Naive thymus-derived CD8-positive, alpha-beta T cell (primary cell): ENCODE data around the gene RPL21. TPM values are rescaled to one million over a fixed set of nuclear protein-coding genes. Genes with fewer than 3 reads are reported as not detected.
"Not testable (repeated sequence)": the region's sequence is repeated elsewhere in the genome, so short reads cannot be mapped to it uniquely, and the experiment has no call there.

Experiments
- ATAC-seq, 2 donors: fragments of 150-1000 bp; cut with Tn5 transposase in 1 of 2; sonication (Bioruptor Pico), chemical (Tn5 transposase) in 1 of 2; 1 replicate in 1 of 2; 2 replicates in 1 of 2; pipeline ENCODE4 v1.10.0; 2021; ENCODE audit warnings: mild to moderate bottlenecking in 2 of 2, moderate library complexity in 2 of 2
- POLR2A ChIA-PET: fragments of 350-600 bp; sonication (Branson Sonifier 250); formaldehyde crosslinking; loops from one replicate; lab custom pipeline; 2021; ENCODE audit warnings: antibody characterized with exemption; lab: Charles Lee
- DNase-seq, 10 donors: peaks; one replicate each; pipeline versions ENCODE4 v3.0.0 to v3.0.0-alpha.2; 2020 to 2022
- H3K27ac Mint-ChIP-seq, 10 donors: one replicate each; pipeline ENCODE4 v1.8.0; 2020 to 2022; ENCODE audit warnings: mild to moderate bottlenecking in 10 of 10, mixed read lengths in 10 of 10, moderate library complexity in 4 of 10, inconsistent platforms in 1 of 10
- H3K27me3 Mint-ChIP-seq, 5 donors: one replicate each; pipeline ENCODE4 v1.8.0; 2021 to 2022; ENCODE audit warnings: mixed read lengths in 5 of 5
- H3K36me3 Mint-ChIP-seq, 3 donors: one replicate each; pipeline ENCODE4 v1.8.0; 2020 to 2022; ENCODE audit warnings: mixed read lengths in 3 of 3, mild to moderate bottlenecking in 2 of 3, inconsistent platforms in 1 of 3
- H3K4me1 Mint-ChIP-seq, 4 donors: one replicate each; pipeline ENCODE4 v1.8.0; 2021 to 2022; ENCODE audit warnings: mixed read lengths in 4 of 4
- H3K4me3 Mint-ChIP-seq, 10 donors: one replicate each; pipeline ENCODE4 v1.8.0; 2020 to 2022; ENCODE audit warnings: mild to moderate bottlenecking in 10 of 10, mixed read lengths in 10 of 10, moderate library complexity in 6 of 10, inconsistent platforms in 1 of 10
- H3K9me3 Mint-ChIP-seq, 9 donors: one replicate each; pipeline ENCODE4 v1.8.0; 2020 to 2022; ENCODE audit warnings: mixed read lengths in 9 of 9, mild to moderate bottlenecking in 3 of 9, inconsistent platforms in 1 of 9, moderate library complexity in 1 of 9
- polyA plus RNA-seq, 3 donors: library from polyadenylated mRNA; unstranded; fragments of 300-500 nt; fragmentation: Illumina TruSeq; gene quantifications; one replicate each; pipeline ENCODE4 v1.2.3, GENCODE V29; 2021
- total RNA-seq, 8 experiments: library from RNA in 2 of 8; stranded (reverse) in 2 of 8; gene quantifications; one replicate each; pipeline ENCODE4 v1.2.3 and lab custom pipeline; 2021 to 2026

The RPL21 gene
- total RNA-seq (1,000 to 10,000 TPM; 2,102 to 2,162 TPM), polyA plus RNA-seq (1,000 to 10,000 TPM; 7,933 to 9,149 (median 9,080) TPM), total RNA-seq (lab: John Stamatoyannopoulos, UW) (1,069 to 1,846 (median 1,342) reads per million in 6 experiments)

DNA sequence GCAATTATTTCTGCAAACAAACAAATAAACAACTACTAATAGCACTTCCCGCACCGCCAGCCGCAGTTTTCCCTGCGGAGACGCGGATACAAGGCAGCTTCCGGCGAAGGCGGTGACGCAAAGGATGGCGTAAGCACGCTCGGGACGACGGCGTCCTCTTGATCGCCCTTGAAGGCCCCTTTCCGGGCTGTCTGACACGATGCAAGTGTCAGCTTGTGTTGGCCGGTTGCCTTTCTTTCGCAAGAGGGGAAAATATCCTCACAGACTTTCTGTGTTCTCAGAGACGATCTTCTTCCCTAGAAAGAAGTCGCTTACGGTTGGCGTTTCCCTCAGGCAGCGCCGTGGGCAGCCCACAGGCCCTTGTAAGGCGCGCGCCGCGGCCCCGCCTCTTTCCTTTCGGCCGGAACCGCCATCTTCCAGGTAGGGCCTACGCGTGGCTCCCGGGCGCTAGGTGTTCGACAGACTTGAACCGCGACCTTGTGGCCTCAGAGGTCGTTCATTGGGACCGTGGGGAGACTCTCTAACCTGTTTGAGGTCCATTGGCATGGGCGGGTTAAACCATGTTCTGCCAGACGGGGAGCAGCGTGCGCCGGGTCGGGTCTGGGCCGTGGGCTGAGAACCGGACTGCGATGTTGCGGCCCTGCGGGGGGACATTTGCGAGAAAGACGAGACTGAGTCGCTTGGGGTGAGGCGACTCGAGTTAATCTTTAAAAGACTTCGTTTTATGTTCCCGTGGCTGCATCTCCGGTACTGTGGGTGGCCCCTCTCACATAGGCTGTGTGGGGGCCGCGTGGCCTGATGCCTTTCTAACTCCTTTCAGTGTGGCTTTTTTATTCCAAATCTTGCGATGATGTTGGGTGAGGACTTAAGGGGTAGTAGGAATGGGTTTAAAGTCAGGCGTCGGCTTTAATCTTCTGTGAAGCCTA is at the start of gene RPL21:
Gene RPL21, plus strand, starts transcription at position 393 of the 926 bp plus-strand sequence. CDS start 2,219 bp downstream, outside the sequence.
- Mint-ChIP-seq H3K27ac (peak within 1 kb of the TSS; percentile 99 to 100 (median 100)), H3K27me3 (no peaks in the 10 kb centered on the region), H3K4me3 (peak within 1 kb of the TSS; percentile 89 to 99 (median 98)), H3K4me1 (peaks cover 28 to 55% (median 51%) of the 10 kb centered on the region in 4 donors), H3K9me3 (no peaks in the 10 kb centered on the region), H3K36me3 (peaks cover 0 to 33% (median 14%) of the 10 kb centered on the region in 3 donors)
- POLR2A ChIA-PET: interaction anchor here (0.6 to 1.1 kb wide), 22 partner anchors 10 to 369 kb away, joined by 3 to 14 read pairs (median 6); partner anchors contain the start of genes LNX2, RASL11A and USP12
- DNase-seq (peak; percentile 84 to 99 (median 92)), ATAC-seq (peak; percentile 89 to 91)

DNA sequence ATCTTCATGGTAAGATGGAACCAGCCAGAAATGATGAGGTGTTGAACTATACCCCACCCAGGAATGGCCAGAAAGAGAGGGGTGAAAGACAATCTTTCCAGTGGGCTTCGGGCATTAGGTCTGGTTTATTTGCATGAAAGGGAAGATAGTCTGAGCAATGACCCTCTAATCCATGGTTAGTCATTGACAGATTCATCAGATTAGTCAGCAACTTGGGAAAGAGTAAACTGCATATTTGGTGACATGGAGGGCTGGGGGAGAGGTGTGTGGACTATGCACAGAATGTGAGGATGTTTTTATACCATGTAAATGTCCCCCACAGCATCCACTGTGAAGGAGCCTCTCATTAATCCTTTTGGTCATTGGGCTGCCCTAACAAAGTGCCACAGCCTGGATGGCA is 49.7 kb upstream of the RPL21 start:
- Mint-ChIP-seq H3K4me1 (no peaks in the 10 kb centered on the region), H3K4me3 (no peak overlapping the region), H3K27ac (no peak overlapping the region), H3K27me3 (peaks cover 0 to 3% (median 0%) of the 10 kb centered on the region in 5 donors), H3K9me3 (peaks cover 0 to 7% (median 0%) of the 10 kb centered on the region in 9 donors), H3K36me3 (peaks cover 0 to 7% (median 6%) of the 10 kb centered on the region in 3 donors)
- POLR2A ChIA-PET: no interaction called here
- DNase-seq (no peak), ATAC-seq (no peak)

DNA sequence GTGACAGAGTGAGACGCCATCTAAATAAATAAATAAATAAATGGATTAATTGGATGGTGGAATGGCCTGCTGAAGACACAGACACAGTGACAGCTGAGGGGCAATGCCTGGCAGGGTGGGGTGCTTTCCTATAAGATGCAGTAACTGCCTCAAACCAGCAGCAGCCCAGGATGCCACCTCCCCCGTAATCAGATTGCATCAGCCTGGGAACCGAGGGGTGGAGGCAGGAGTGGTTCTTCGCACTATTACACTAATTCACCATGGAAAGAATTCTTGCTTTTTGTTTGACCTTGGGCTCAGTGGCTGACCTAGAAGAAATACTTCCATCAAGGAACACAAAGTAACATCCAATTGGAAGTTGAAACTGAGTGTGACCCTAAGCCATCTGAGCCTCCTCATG is 48.2 kb upstream of the RPL21 start:
- no peak for DNase-seq
- H3K36me3 Mint-ChIP-seq: peaks cover 4% of the 10 kb centered on the region in 3 donors
- no peak overlapping the region for H3K27ac Mint-ChIP-seq
- H3K27me3 Mint-ChIP-seq: no peaks in the 10 kb centered on the region
- ATAC-seq: no peak
- peaks cover 0 to 2% (median 0%) of the 10 kb centered on the region in 9 donors for H3K9me3 Mint-ChIP-seq
- no peak overlapping the region for H3K4me3 Mint-ChIP-seq
- H3K4me1 Mint-ChIP-seq: no peaks in the 10 kb centered on the region
- POLR2A ChIA-PET: no interaction called here

DNA sequence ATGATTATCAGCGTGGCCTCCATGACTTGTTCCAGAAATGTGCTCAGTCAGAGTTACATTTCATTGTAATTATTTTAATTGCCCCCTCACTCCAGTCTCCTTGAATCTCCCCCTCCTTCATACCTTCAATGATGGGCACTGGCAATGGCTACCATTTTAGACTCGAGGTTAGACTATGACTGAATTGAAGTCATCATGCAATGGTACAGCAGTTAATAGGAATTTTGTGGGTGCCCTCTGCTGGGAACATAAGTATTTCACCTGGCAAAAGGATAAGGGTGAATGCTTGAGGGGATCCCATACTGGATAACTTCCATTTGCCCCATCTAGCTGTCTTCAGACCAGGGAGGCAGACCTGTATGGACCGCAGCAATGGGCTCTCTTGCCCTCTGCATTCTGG is 47.5 kb upstream of the RPL21 start:
- Mint-ChIP-seq H3K27me3 (no peaks in the 10 kb centered on the region), H3K27ac (peak overlapping the region in 1 of 10 donors; percentile 31), H3K36me3 (peaks cover 4 to 9% (median 6%) of the 10 kb centered on the region in 3 donors), H3K4me3 (no peak overlapping the region), H3K9me3 (peaks cover 0 to 6% (median 0%) of the 10 kb centered on the region in 9 donors), H3K4me1 (no peaks in the 10 kb centered on the region)
- DNase-seq (no peak), ATAC-seq (no peak)
- POLR2A ChIA-PET: no interaction called here

DNA sequence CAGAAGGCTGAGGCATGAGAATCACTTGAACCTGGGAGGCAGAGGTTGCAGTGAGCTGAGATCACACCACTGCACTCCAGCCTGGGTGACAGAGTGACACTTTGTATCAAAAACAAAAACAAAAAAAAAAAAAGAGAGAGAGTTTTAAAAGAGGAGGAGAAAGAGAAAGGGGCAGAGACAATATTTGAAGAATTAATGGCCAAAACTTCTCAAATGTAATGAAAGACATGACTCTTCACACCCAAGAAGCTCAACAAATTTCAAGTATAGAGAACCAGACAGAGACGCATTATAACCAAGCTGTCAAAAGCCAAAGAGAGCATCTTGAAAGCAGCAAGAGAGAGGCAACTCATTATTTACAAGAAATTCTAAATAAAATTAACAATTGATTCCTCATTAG is 42.8 kb upstream of the RPL21 start:
- Mint-ChIP-seq H3K4me1 (peaks cover 2 to 7% (median 6%) of the 10 kb centered on the region in 4 donors), H3K27me3 (peaks cover 0 to 4% (median 0%) of the 10 kb centered on the region in 5 donors), H3K36me3 (peaks cover 4 to 20% (median 13%) of the 10 kb centered on the region in 3 donors), H3K9me3 (peaks cover 0 to 23% (median 3%) of the 10 kb centered on the region in 9 donors), H3K27ac (no peak overlapping the region), H3K4me3 (no peak overlapping the region)
- POLR2A ChIA-PET: no interaction called here
- ATAC-seq: no peak
- no peak for DNase-seq

DNA sequence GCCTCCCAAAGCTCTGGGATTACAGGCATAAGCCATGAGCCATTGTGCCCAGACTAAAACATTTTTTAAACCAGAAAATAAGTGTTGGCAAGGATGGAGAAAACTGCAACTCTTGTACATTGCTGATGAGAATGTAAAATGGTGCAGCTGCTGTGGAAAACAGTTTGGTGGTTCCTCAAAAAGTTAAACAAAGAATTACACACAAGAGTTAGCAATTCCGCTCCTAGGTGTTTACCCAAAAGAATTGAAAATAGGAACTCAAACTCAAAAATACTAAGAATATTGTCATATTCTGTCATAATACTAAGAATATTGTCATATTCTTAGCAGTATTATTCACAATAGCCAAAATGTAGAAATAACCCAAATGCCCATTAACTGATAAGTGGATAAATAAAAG is 40.1 kb upstream of the RPL21 start:
- Mint-ChIP-seq H3K36me3 (peaks cover 4 to 20% (median 13%) of the 10 kb centered on the region in 3 donors), H3K27me3 (peaks cover 0 to 4% (median 0%) of the 10 kb centered on the region in 5 donors), H3K9me3 (peaks cover 0 to 23% (median 3%) of the 10 kb centered on the region in 9 donors), H3K27ac (no peak overlapping the region), H3K4me1 (peaks cover 2 to 7% (median 6%) of the 10 kb centered on the region in 4 donors), H3K4me3 (no peak overlapping the region)
- DNase-seq (no peak), ATAC-seq (no peak)
- POLR2A ChIA-PET: no interaction called here

DNA sequence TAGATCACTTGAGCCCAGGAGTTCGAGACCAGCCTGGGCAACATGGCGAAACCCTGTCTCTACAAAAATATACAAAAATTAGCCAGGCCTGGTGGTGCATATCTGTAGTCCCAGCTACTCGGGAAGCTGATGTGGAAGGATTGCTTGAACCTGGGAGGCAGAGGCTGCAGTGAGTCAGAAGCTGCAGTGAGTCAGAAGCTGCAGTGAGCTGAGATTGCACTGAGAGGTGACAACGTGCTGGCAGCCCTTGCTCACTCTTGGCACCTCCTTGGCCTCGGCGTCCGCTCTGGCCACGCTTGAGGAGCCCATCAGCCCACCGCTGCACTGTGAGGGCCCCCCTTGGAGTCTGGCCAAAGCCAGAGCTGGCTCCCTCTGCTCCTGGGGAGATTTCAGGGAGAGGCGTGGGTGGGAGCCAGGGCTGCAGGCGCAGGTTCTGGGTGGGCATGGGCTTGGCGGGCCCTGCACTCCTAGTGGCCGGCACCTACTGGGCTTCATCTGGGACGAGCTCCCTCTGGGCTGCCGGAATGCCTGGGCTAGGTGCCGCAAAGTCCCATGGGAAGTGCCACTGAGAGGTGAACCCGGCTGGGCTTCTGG is 39.5 kb upstream of the RPL21 start:
- DNase-seq (no peak), ATAC-seq (no peak)
- POLR2A ChIA-PET: no interaction called here
- H3K9me3 Mint-ChIP-seq: peaks cover 0 to 23% (median 3%) of the 10 kb centered on the region in 9 donors
- peaks cover 2 to 7% (median 6%) of the 10 kb centered on the region in 4 donors for H3K4me1 Mint-ChIP-seq
- peaks cover 4 to 20% (median 13%) of the 10 kb centered on the region in 3 donors for H3K36me3 Mint-ChIP-seq
- peaks cover 0 to 4% (median 0%) of the 10 kb centered on the region in 5 donors for H3K27me3 Mint-ChIP-seq
- H3K4me3 Mint-ChIP-seq: no peak overlapping the region
- no peak overlapping the region for H3K27ac Mint-ChIP-seq

DNA sequence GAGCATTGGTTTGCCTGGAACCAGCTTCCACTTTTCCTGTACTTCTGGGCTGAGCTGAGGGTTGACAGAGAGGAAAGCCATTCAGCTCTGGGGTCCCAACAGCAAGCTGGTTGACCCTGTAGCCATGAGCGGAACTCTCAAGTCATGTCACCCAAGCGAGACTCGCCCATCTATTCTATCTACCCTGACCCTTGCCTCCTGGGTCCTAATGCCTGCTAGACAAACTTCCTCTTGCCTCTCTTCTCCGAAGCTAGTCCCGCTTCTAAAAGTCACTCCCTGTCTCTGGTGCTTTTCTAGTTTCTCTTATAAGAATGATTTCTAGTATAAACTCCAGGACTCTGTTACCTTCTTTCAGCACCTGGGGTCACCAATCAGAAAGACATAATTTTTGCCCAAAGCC is 38.0 kb upstream of the RPL21 start:
- DNase-seq, ATAC-seq, H3K4me3 Mint-ChIP-seq, H3K27me3 Mint-ChIP-seq, H3K27ac Mint-ChIP-seq, POLR2A ChIA-PET: not testable (repeated sequence)
- H3K36me3 Mint-ChIP-seq: peaks cover 0 to 18% (median 9%) of the 10 kb centered on the region in 3 donors
- H3K4me1 Mint-ChIP-seq: peaks cover 4 to 10% (median 7%) of the 10 kb centered on the region in 4 donors
- H3K9me3 Mint-ChIP-seq: peaks cover 0 to 23% (median 3%) of the 10 kb centered on the region in 9 donors

DNA sequence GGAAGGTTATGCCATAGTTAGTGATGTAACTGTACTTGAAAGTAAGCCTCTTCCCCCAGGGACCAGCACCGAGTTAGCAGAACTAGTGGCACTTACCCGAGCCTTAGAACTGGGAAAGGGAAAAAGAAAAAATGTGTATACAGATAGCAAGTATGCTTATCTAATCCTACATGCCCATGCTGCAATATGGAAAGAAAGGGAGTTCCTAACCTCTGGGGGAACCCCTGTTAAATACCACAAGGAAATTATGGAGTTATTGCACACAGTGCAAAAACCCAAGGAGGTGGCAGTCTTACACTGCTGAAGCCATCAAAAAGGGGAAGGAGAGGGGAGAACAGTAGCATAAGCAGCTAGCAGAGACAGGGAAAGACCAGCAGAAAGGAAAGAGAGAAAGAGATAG is 33.6 kb upstream of the RPL21 start:
- H3K27me3 Mint-ChIP-seq, POLR2A ChIA-PET, ATAC-seq, H3K36me3 Mint-ChIP-seq, H3K4me3 Mint-ChIP-seq, H3K9me3 Mint-ChIP-seq, DNase-seq: not testable (repeated sequence)
- Mint-ChIP-seq H3K4me1 (peaks cover 2 to 20% (median 3%) of the 10 kb centered on the region in 4 donors), H3K27ac (peak overlapping the region in 1 of 10 donors; percentile 17)

DNA sequence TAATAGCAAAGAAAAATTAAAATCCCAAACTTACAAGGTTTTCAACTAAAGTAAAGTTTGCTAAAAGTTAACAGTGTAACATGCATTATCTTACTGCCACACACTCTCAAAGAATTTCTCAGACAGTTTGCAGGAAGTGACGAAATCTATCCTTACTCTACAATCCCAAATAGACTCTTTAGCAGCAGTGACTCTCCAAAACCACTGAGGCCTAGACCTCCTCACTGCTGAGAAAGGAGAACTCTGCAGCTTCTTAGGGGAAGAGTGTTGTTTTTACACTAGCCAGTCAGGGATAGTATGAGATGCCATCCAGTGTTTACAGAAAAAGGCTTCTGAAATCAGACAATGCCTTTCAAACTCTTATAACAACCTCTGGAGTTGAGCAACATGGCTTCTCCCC is 32.5 kb upstream of the RPL21 start:
- H3K27me3 Mint-ChIP-seq, DNase-seq, H3K27ac Mint-ChIP-seq, H3K36me3 Mint-ChIP-seq, H3K4me3 Mint-ChIP-seq, POLR2A ChIA-PET, ATAC-seq, H3K9me3 Mint-ChIP-seq: not testable (repeated sequence)
- H3K4me1 Mint-ChIP-seq: peaks cover 0 to 22% (median 2%) of the 10 kb centered on the region in 4 donors

DNA sequence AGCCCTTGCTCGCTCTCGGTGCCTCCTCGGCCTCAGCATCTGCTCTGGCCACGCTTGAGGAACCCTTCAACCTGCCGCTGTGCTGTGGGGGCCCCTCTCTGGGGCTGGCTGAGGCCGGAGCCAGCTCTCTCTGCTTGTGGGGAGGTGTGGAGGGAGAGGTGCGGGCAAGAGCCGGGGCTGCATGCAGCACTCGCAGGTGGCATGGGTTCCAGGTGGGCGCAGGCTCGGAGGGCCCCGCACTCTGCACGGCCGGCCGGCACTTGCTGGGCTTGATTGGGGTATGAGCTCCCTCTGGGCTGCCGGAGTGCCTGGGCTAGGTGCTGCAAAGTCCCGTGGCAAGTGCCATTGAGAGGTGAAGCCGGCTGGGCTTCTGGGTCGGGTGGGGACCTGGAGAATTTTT is 31.7 kb upstream of the RPL21 start:
- POLR2A ChIA-PET: interaction anchor here (1.5 kb wide), 1 partner anchor 31 kb away, joined by 3 read pairs; no protein-coding TSS in a partner anchor
- Mint-ChIP-seq H3K4me3 (no peak overlapping the region), H3K36me3 (peaks cover 0 to 4% (median 0%) of the 10 kb centered on the region in 3 donors), H3K9me3 (peaks cover 0 to 2% (median 0%) of the 10 kb centered on the region in 9 donors), H3K27me3 (no peaks in the 10 kb centered on the region), H3K4me1 (peaks cover 0 to 24% (median 3%) of the 10 kb centered on the region in 4 donors), H3K27ac (no peak overlapping the region)
- ATAC-seq (no peak), DNase-seq (no peak)

DNA sequence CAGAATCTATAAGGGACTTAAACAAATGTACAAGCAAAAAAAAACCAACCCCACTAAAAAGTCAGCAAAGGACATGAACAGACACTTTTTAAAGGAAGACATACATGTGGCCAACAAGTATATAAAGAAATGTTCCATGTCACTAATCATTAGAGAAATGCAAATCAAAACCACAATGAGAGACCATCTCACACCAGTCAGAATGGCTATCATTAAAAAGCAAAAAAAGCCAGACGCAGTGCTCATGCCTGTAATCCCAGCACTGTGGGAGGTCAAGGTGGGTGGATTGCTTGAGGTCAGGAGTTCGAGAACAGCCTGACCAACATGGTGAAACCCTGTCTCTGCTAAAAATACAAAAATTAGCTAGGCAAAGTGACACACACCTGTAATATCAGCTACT is 29.3 kb upstream of the RPL21 start:
- H3K36me3 Mint-ChIP-seq, DNase-seq, POLR2A ChIA-PET, ATAC-seq, H3K9me3 Mint-ChIP-seq, H3K27me3 Mint-ChIP-seq: not testable (repeated sequence)
- peak overlapping the region in 1 of 10 donors; percentile 3 for H3K4me3 Mint-ChIP-seq
- peaks cover 7 to 36% (median 14%) of the 10 kb centered on the region in 4 donors for H3K4me1 Mint-ChIP-seq
- H3K27ac Mint-ChIP-seq: peak overlapping the region in 1 of 10 donors; percentile 40
